KBM-7 (cell line): ENCODE results near the gene NLRP9.

Source experiments
- DNase-seq: peaks from one replicate; pipeline ENCODE4 v3.0.0-alpha.2; 2015
- in situ Hi-C: fragments of 300-500 bp; cut with MboI; formaldehyde crosslinking; loops from 2 replicates; pipeline ENCODE4 v1.14.3; 2020; ENCODE audit warnings: low sequenced_read_pairs, low pct_unique_long_range_greater_than_20kb, mixed read lengths

The NLRP9 gene

GRCh38 chr19:55690109-55690768 is 48.0 kb downstream of the NLRP9 start:
- DNase-seq, result no peak
- in situ Hi-C loops, result no loop called here

- in situ Hi-C loops, result no loop called here
- DNase-seq, result no peak
Observed at GRCh38 chr19:55689411-55690108, 48.6 kb downstream of the NLRP9 start.

GRCh38 chr19:55688422-55689218 is 49.6 kb downstream of the NLRP9 start:
- in situ Hi-C loops, result no loop called here
- no peak for DNase-seq

GRCh38 chr19:55687281-55688201 is 50.7 kb downstream of the NLRP9 start:
- in situ Hi-C loops, result no loop called here
- DNase-seq, result no peak

GRCh38 chr19:55686311-55687050 is 51.7 kb downstream of the NLRP9 start:
- DNase-seq, result no peak
- in situ Hi-C loops, result no loop called here

- no peak for DNase-seq
- in situ Hi-C loops, result no loop called here
Observed at GRCh38 chr19:55685776-55686175, 52.4 kb downstream of the NLRP9 start.

GRCh38 chr19:55684946-55685681 is 53.1 kb downstream of the NLRP9 start:
- no peak for DNase-seq

GRCh38 chr19:55683449-55684261 is 54.5 kb downstream of the NLRP9 start:
- DNase-seq, result no peak
- in situ Hi-C loops, result no loop called here

More at GRCh38 chr19:55684946-55685681, 53.1 kb downstream of the NLRP9 start:
- in situ Hi-C loops, result no loop called here

GRCh38 chr19:55681131-55682092 is 56.8 kb downstream of the NLRP9 start:
- in situ Hi-C loops, result no loop called here
- no peak for DNase-seq

GRCh38 chr19:55680339-55681130 is 57.7 kb downstream of the NLRP9 start:
- in situ Hi-C loops, result no loop called here
- no peak for DNase-seq

- DNase-seq, result no peak
- in situ Hi-C loops, result no loop called here
Observed at GRCh38 chr19:55679343-55680257, 58.6 kb downstream of the NLRP9 start.

GRCh38 chr19:55678121-55678671 is 60.0 kb downstream of the NLRP9 start:
- in situ Hi-C loops, result no loop called here
- peak; percentile 64 for DNase-seq

- in situ Hi-C loops, result no loop called here
- DNase-seq, result no peak
Observed at GRCh38 chr19:55677572-55678028, 60.6 kb downstream of the NLRP9 start.
